HEK293 (cell line): ENCODE results near the gene PTK7.

Experiments used
- FEZF1 ChIP-seq: fragments of 450-650 bp; formaldehyde crosslinking; IDR thresholded peaks from 2 replicates; pipeline ENCODE4 v1.5.1; 2016; ENCODE audit warnings: missing biosample characterization, missing genetic modification characterization
- KLF16 ChIP-seq: fragments of 450-650 bp; formaldehyde crosslinking; IDR thresholded peaks from 2 replicates; pipeline ENCODE4 v1.5.1; 2017; ENCODE audit warnings: missing biosample characterization, missing genetic modification characterization
- TSHZ1 ChIP-seq: fragments of 450-650 bp; formaldehyde crosslinking; IDR thresholded peaks from 2 replicates; pipeline ENCODE4 v1.5.1; 2016; ENCODE audit warnings: missing biosample characterization, missing genetic modification characterization, borderline replicate concordance
- WT1 ChIP-seq: fragments of 450-650 bp; formaldehyde crosslinking; IDR thresholded peaks from 2 replicates; pipeline ENCODE4 v1.5.1; 2016; ENCODE audit warnings: missing biosample characterization, missing genetic modification characterization
- ZBTB17 ChIP-seq: fragments of 450-650 bp; formaldehyde crosslinking; IDR thresholded peaks from 2 replicates; pipeline ENCODE4 v1.5.1; 2016; ENCODE audit warnings: missing biosample characterization, missing genetic modification characterization
- ZBTB20 ChIP-seq: fragments of 450-650 bp; formaldehyde crosslinking; IDR thresholded peaks from 2 replicates; pipeline ENCODE4 v1.5.1; 2016; ENCODE audit warnings: missing biosample characterization, missing genetic modification characterization
- ZBTB26 ChIP-seq: fragments of 450-650 bp; formaldehyde crosslinking; optimal IDR thresholded peaks from 2 replicates; pipeline ENCODE3; 2016; ENCODE audit warnings: missing biosample characterization, mild to moderate bottlenecking, missing genetic modification characterization
- ZBTB48 ChIP-seq: fragments of 450-650 bp; formaldehyde crosslinking; IDR thresholded peaks from 2 replicates; pipeline ENCODE4 v1.5.1; 2016; ENCODE audit warnings: missing biosample characterization, missing genetic modification characterization
- ZBTB8A ChIP-seq: fragments of 450-650 bp; formaldehyde crosslinking; IDR thresholded peaks from 2 replicates; pipeline ENCODE4 v1.5.1; 2016; ENCODE audit warnings: missing biosample characterization, missing genetic modification characterization
- ZNF155 ChIP-seq: fragments of 450-650 bp; formaldehyde crosslinking; IDR thresholded peaks from 2 replicates; pipeline ENCODE4 v1.5.1; 2016; ENCODE audit warnings: missing biosample characterization, missing genetic modification characterization
- ZNF16 ChIP-seq: fragments of 450-650 bp; formaldehyde crosslinking; IDR thresholded peaks from 2 replicates; pipeline ENCODE4 v1.5.1; 2016; ENCODE audit warnings: low read depth, missing biosample characterization, missing genetic modification characterization
- ZNF174 ChIP-seq: fragments of 450-650 bp; formaldehyde crosslinking; IDR thresholded peaks from 2 replicates; pipeline ENCODE4 v1.5.0; 2017; ENCODE audit warnings: missing biosample characterization, mild to moderate bottlenecking, missing genetic modification characterization
- ZNF175 ChIP-seq: fragments of 450-650 bp; formaldehyde crosslinking; IDR thresholded peaks from 2 replicates; pipeline ENCODE4 v1.5.1; 2016; ENCODE audit warnings: missing biosample characterization, missing genetic modification characterization
- ZNF311 ChIP-seq: fragments of 450-650 bp; formaldehyde crosslinking; IDR thresholded peaks from 2 replicates; pipeline ENCODE4 v1.5.1; 2017; ENCODE audit warnings: missing biosample characterization, missing genetic modification characterization, borderline replicate concordance
- ZNF391 ChIP-seq: fragments of 450-650 bp; formaldehyde crosslinking; IDR thresholded peaks from 2 replicates; pipeline ENCODE4 v1.5.1; 2016; ENCODE audit warnings: low read depth, missing biosample characterization, missing genetic modification characterization, borderline replicate concordance
- ZNF529 ChIP-seq: fragments of 450-650 bp; formaldehyde crosslinking; IDR thresholded peaks from 2 replicates; pipeline ENCODE4 v1.5.1; 2017; ENCODE audit warnings: missing genetic modification characterization, missing biosample characterization; ENCODE audit not compliant: insufficient replicate concordance
- ZNF561 ChIP-seq: fragments of 450-650 bp; IDR thresholded peaks from 2 replicates; pipeline ENCODE4 v1.5.1; 2018; ENCODE audit warnings: missing biosample characterization, missing genetic modification characterization, borderline replicate concordance
- ZNF626 ChIP-seq: fragments of 450-650 bp; sonication (Bioruptor Pico); formaldehyde crosslinking; IDR thresholded peaks from 2 replicates; pipeline ENCODE4 v1.5.1; 2018; ENCODE audit warnings: missing biosample characterization, missing genetic modification characterization, inconsistent platforms
- ZNF629 ChIP-seq: fragments of 450-650 bp; formaldehyde crosslinking; IDR thresholded peaks from 2 replicates; pipeline ENCODE4 v1.5.1; 2017; ENCODE audit warnings: missing biosample characterization, missing genetic modification characterization
- ZNF660 ChIP-seq: fragments of 450-650 bp; IDR thresholded peaks from 2 replicates; pipeline ENCODE4 v1.5.1; 2018; ENCODE audit warnings: missing biosample characterization, mild to moderate bottlenecking, missing genetic modification characterization
- ZNF843 ChIP-seq: fragments of 450-650 bp; formaldehyde crosslinking; IDR thresholded peaks from 2 replicates; pipeline ENCODE4 v1.5.1; 2016; ENCODE audit warnings: missing biosample characterization, missing genetic modification characterization
- ZSCAN30 ChIP-seq: fragments of 450-650 bp; IDR thresholded peaks from 2 replicates; pipeline ENCODE4 v1.5.1; 2018; ENCODE audit warnings: missing biosample characterization, mild to moderate bottlenecking, missing genetic modification characterization, moderate library complexity
- TF ChIP-seq, protein P1 (sequence below): fragments of 450-650 bp; formaldehyde crosslinking; IDR thresholded peaks from 2 replicates; pipeline ENCODE4 v1.5.1; 2016; ENCODE audit warnings: missing biosample characterization, missing genetic modification characterization
- TF ChIP-seq, protein P2 (sequence below): fragments of 450-650 bp; formaldehyde crosslinking; IDR thresholded peaks from 2 replicates; pipeline ENCODE4 v1.5.1; 2016; ENCODE audit warnings: missing biosample characterization, missing genetic modification characterization

PTK7 gene

GRCh38 chr6:43174263-43175112 lies 98.4 kb downstream of the PTK7 start (continued):
- TF ChIP-seq TSHZ1 (tag by site-specific recombination) (0 out of 2 replicates have a peak, but pooled peaks have one; percentile 46), ZNF626 (tag by site-specific recombination) (no peak), ZNF155 (tag by site-specific recombination) (no peak), ZNF391 (0 out of 2 replicates have a peak, but pooled peaks have one; percentile 15), ZBTB48 (peak; percentile 99), ZBTB26 (tag by site-specific recombination) (peak; percentile 15), ZNF843 (peak; percentile 56; the same call in 1 of the 2 replicates), ZBTB17 (tag by site-specific recombination) (peak; percentile 85), ZSCAN30 (tag by site-specific recombination) (0 out of 2 replicates have a peak, but pooled peaks have one; percentile 63), ZNF16 (tag by site-specific recombination) (no peak), ZNF529 (tag by site-specific recombination) (no peak), ZBTB20 (tag by site-specific recombination) (peak; percentile 74; the same call in 1 of the 2 replicates), WT1 (peak; percentile 68; the same call in 1 of the 2 replicates), ZNF660 (tag by site-specific recombination) (peak; percentile 68; the same call in 1 of the 2 replicates), ZNF561 (tag by site-specific recombination) (peak; percentile 82; the same call in 1 of the 2 replicates), KLF16 (tag by site-specific recombination) (peak; percentile 57; the same call in 1 of the 2 replicates), ZNF175 (tag by site-specific recombination) (no peak), FEZF1 (tag by site-specific recombination) (peak; percentile 42; the same call in 1 of the 2 replicates), ZNF311 (no peak), ZNF174 (tag by site-specific recombination) (no peak), ZNF629 (tag by site-specific recombination) (peak; percentile 41; the same call in 1 of the 2 replicates), ZBTB8A (tag by site-specific recombination) (peak; percentile 91)
- TF ChIP-seq, protein P1, sequence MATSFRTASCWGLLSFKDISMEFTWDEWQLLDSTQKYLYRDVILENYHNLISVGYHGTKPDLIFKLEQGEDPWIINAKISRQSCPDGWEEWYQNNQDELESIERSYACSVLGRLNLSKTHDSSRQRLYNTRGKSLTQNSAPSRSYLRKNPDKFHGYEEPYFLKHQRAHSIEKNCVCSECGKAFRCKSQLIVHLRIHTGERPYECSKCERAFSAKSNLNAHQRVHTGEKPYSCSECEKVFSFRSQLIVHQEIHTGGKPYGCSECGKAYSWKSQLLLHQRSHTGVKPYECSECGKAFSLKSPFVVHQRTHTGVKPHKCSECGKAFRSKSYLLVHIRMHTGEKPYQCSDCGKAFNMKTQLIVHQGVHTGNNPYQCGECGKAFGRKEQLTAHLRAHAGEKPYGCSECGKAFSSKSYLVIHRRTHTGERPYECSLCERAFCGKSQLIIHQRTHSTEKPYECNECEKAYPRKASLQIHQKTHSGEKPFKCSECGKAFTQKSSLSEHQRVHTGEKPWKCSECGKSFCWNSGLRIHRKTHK (tag by site-specific recombination) = no peak
- TF ChIP-seq, protein P2, sequence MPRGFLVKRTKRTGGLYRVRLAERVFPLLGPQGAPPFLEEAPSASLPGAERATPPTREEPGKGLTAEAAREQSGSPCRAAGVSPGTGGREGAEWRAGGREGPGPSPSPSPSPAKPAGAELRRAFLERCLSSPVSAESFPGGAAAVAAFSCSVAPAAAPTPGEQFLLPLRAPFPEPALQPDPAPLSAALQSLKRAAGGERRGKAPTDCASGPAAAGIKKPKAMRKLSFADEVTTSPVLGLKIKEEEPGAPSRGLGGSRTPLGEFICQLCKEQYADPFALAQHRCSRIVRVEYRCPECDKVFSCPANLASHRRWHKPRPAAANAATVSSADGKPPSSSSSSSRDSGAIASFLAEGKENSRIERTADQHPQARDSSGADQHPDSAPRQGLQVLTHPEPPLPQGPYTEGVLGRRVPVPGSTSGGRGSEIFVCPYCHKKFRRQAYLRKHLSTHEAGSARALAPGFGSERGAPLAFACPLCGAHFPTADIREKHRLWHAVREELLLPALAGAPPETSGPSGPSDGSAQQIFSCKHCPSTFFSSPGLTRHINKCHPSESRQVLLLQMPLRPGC (tag by site-specific recombination) = 0 out of 2 replicates have a peak, but pooled peaks have one; percentile 46
